GM04503 (cell line): ENCODE results near the gene GTF2F2.

Experiments
- DNase-seq: peaks from one replicate; pipeline ENCODE4 v3.0.0-alpha.2; 2012; ENCODE audit warnings: low read depth

The GTF2F2 gene

DNA sequence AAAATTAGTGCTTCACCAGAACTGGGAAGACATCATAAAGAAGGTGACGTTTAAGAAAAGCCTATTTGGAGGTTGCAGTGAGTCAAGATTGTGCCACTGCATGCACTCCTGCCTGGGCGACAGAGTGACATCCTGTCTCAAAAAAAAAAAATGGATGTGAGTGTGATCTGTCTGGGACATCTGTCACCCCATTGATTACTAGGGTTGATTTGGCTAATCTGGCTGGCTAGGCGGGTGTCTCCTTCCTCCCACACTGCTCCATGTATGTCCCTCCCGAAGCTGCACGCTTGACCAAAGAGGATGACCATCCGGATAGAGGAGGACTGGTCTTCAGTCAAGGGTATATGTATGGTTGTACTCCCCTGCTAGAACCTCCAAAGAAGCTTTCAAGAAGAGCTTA is 2.6 kb downstream of the GTF2F2 start:
- no peak for DNase-seq

GRCh38 chr13:45132369-45133064 is 12.2 kb downstream of the GTF2F2 start:
- DNase-seq, result no peak

DNA sequence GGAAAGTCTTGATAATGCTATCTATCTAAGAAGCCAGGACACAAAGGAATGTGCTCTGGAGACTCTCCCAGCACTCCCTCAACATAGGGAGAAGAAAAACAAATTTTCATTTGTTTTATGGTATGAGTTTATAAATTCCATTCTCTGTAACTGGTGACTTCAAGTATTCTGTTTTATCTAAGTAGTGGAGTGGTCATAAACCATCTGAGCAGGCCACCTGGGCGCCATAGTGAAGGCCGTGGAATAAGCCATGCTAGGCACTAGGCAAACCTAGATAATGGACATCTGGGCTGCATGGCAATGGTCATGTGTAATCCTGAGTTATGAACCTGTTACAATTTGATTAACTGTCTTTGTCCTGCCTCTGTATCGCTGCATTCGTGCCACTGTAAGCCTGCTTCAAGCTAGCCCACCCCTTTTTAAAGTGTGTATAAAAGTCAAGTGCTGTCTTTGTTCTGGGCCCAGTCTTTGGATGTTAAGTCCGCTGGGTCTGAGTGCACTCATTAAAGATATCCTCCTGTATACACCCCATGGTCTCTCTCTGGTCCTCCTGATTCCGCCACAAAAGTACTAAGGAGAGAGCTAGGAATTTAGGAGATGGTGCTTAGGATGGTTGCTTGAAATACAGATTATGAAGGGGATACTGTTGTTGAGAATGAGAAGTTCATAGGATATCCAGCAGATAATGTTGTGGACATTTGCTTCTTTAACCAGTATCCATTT is 13.2 kb downstream of the GTF2F2 start:
- DNase-seq, result no peak

- no peak for DNase-seq
These were observed 16.6 kb downstream of the GTF2F2 start for GRCh38 chr13:45136741-45137504.

DNA sequence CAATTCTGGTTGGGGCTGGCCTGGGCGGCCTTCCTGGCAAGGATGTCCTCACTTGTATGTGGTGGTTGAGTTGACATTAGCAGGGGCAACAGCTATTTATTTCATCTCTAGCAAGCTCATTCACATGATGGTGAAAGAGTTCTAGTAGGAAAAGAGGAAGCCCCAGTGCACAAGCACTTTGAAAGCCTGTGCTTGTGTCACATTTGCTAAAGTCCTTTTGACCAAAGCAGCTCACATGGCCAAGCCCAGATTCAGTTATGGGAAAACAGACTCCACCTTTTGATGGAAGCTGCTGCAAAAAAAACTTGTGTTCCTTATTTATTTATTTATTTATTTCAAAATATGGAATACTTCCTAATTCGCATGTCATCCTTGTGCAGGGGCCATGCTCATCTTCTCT is 17.2 kb downstream of the GTF2F2 start:
- no peak for DNase-seq

DNA sequence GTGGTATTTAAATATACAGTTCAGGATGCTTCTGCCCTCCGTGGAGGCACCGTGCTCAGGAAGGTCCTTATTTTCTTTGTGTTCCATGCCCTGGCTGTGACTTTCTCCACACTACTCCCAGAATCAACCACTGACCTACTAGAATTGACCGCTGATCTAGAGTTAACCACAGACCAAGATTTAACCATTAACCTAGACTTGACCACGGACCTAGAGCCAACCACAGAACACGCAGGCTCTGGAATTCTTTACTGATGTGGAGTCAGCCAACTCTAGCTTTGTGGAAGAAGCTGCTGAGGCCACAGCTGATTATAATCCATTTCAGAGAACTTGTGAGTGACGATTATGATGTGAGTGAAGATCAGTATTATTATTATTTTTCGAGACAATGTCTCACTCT is 18.0 kb downstream of the GTF2F2 start:
- DNase-seq, result no peak

DNA sequence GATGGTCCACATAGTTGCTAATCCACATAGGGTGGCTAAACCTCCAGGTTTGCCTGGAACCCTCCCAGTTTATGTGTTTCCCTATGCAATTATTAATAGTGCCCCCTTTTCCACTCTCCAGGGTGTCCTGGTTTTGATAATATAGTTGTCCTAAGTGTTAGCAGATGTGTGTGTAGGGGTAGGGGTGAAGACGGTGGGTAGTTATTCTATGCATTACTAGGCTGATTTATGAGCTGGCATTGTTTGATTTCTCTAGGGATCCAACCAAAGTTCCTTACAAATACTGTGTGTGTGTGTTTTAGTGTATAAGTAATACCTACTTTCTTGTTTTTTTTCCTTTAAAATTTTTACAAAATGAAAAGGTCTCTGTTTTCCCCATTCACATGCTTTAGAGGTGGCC is 21.1 kb downstream of the GTF2F2 start:
- DNase-seq, result no peak

- DNase-seq, result no peak
These were observed 22.4 kb downstream of the GTF2F2 start for GRCh38 chr13:45142440-45143345.

DNA sequence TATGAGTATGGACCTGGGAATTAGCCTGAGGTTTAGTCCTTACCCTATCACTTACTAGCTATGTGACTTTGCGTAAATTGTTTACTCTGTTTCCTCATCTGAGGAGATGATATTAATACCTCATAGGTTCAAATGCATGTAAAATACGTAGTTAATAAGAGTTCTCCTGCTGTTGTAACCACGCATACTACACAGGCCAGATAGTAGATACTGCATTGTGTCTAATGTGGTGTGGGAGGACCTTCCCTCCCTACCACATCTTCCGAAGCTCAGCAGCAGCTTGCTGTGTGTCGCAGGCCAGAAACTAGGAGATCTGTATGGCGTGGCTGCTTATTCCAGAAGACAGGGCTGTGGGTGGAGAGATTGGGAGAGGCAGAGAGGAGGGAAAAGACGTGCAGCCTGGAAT is 23.0 kb downstream of the GTF2F2 start:
- DNase-seq, result no peak

DNA sequence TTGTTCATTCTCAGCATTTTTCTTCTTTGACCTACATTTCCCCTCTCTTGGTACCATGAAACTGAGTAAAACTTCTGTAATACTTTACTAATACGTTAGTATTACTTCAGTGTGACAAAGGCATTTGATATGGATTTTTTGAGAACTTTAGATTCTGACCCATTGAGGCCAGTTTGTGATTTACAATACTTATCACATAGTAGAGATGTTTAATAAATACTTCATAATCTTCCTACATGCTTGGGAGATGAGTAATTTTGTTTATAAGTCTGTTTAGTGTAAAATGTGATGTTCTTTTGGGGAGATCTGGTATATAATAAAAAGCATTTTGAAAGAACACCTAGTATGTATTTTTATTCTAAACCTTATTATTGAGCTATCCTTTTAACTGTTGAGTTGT is 29.7 kb downstream of the GTF2F2 start:
- no peak for DNase-seq

GRCh38 chr13:45156565-45157361 is 36.5 kb downstream of the GTF2F2 start:
- no peak for DNase-seq

GRCh38 chr13:45162194-45162593 is 41.9 kb downstream of the GTF2F2 start:
- DNase-seq, result no peak

GRCh38 chr13:45162821-45163220 is 42.5 kb downstream of the GTF2F2 start:
- DNase-seq, result peak; percentile 82

- DNase-seq, result no peak
These were observed 46.5 kb downstream of the GTF2F2 start for GRCh38 chr13:45166858-45167257.

GRCh38 chr13:45167611-45168554 is 47.6 kb downstream of the GTF2F2 start:
- DNase-seq, result no peak

DNA sequence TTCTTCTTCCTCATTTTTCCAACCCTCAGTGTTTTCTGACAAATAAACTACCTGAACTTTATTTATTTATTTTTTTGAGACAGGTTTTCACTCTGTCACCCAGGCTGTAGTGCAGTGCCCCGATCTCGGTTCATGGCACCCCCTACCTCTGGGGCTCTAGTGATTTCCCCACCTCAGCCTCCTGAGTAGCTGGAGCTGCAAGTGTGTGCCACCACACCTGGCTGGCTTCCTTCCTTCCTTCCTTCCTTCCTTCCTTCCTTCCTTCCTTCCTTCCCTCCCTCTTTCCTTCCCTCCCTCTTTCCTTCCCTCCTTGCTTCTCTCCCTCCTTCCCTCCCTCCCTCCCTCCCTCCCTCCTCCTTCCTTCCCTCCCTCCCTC is 48.2 kb downstream of the GTF2F2 start:
- no peak for DNase-seq

GRCh38 chr13:45174478-45174877 is 54.2 kb downstream of the GTF2F2 start:
- DNase-seq, result no peak

- no peak for DNase-seq
These were observed 58.2 kb downstream of the GTF2F2 start for GRCh38 chr13:45178349-45179162.

- DNase-seq, result no peak
These were observed 59.1 kb downstream of the GTF2F2 start for GRCh38 chr13:45179428-45179827.
